Stomach smooth muscle (tissue), 2 donors: ENCODE data around the gene HPCAL1.
"Not testable (repeated sequence)": the region's sequence is repeated elsewhere in the genome, so short reads cannot be mapped to it uniquely, and the experiment has no call there.

ENCODE experiments used
- H3K27ac ChIP-seq: one replicate; pipeline ENCODE4 v1.7.0; 2013; ENCODE audit warnings: mild to moderate bottlenecking, low read length, inconsistent platforms
- H3K27me3 ChIP-seq, 2 donors: one replicate each; pipeline ENCODE4 v1.7.0; 2013; ENCODE audit warnings: low read length in 2 of 2; ENCODE audit not compliant: insufficient read depth in 2 of 2, control insufficient read depth in 1 of 2
- H3K36me3 ChIP-seq, 2 donors: one replicate each; pipeline ENCODE4 v1.7.0; 2013; ENCODE audit warnings: low read length in 2 of 2; ENCODE audit not compliant: control insufficient read depth in 2 of 2, insufficient read depth in 2 of 2
- H3K4me1 ChIP-seq: one replicate; pipeline ENCODE4 v1.7.0; 2013; ENCODE audit warnings: low read length; ENCODE audit not compliant: control insufficient read depth, insufficient read depth
- H3K4me3 ChIP-seq, 2 donors: one replicate each; pipeline ENCODE4 v1.7.0; 2013; ENCODE audit warnings: low read length in 2 of 2
- H3K9ac ChIP-seq, 2 donors: one replicate each; pipeline ENCODE4 v1.7.0; 2013; ENCODE audit warnings: low read length in 2 of 2, mild to moderate bottlenecking in 1 of 2
- H3K9me3 ChIP-seq, 2 donors: one replicate each; pipeline ENCODE4 v1.7.0; 2013; ENCODE audit warnings: low read length in 2 of 2; ENCODE audit not compliant: control insufficient read depth in 2 of 2
- donor health status: healthy.
- donor health status: Pancreatic carcinoma.

The HPCAL1 gene

DNA sequence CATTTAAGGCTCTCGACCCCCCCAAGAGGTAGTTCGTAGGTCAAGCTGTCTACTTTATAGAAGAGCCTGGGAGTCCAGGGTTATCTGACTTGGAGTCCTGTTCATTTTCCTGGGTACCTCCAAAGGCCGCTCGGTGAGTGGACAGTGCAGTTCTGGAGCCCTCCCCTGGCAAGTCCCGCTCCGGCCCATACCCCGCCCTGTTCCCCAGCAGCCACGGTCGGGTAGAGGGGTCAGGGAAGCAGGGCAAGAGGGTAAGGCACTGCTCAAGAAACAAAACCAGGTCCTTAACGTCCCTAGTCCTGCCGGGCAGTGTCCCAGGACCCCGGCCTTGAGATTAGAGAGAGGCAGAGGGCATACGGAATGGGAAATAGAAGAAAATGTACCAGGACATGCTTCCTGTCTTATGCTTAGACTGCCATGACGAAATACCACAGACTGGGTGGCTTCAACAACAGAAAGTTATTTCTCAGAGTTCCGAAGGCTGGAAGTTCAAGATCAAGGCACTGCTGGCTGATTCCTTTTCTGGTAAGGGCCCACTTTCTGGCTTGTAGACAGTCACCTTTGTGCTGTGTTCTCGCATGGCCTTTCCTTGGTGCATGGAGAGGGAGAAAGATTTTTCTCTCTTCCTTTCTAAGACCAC lies 5.4 kb upstream of the HPCAL1 start:
- Histone ChIP-seq H3K4me1 (peaks cover 4% of the 10 kb centered on the region), H3K36me3 (no peaks in the 10 kb centered on the region), H3K27ac (no peak overlapping the region), H3K27me3 (no peaks in the 10 kb centered on the region), H3K9ac (no peak overlapping the region), H3K9me3 (peaks cover 0 to 3% of the 10 kb centered on the region in 2 donors), H3K4me3 (no peak overlapping the region)

DNA sequence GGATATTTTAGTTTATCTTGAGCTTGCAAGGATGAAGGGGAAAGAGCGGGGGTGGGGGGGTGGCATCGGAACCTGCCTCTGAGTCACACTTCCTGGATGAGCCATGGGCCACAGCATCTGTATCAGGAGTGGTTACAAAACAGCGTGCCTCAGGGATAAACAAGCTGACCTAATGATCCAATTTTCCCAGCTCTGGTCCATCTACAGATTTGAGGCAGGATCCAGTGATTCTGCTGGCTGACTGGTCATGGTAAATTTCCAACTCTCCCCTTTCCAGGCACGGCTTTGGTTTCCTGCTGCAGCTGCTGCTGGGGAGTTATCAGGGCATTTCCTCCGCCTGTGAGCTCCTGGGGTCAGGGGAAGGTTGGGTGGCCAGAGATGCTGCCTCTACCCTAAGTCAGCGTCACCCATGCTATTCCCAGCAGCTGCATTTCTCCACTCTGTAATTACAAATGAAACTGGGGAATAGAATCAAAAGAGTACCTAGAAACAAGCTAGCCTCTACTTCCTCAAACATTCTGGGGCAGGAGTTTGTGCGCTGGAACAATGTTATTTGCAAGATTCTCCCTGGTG lies 4.7 kb upstream of the HPCAL1 start:
- no peak overlapping the region for H3K4me3 ChIP-seq
- peaks cover 6% of the 10 kb centered on the region for H3K4me1 ChIP-seq
- no peak overlapping the region for H3K9ac ChIP-seq
- peaks cover 0 to 3% of the 10 kb centered on the region in 2 donors for H3K9me3 ChIP-seq
- H3K36me3 ChIP-seq, result no peaks in the 10 kb centered on the region
- no peaks in the 10 kb centered on the region for H3K27me3 ChIP-seq
- H3K27ac ChIP-seq, result no peak overlapping the region

DNA sequence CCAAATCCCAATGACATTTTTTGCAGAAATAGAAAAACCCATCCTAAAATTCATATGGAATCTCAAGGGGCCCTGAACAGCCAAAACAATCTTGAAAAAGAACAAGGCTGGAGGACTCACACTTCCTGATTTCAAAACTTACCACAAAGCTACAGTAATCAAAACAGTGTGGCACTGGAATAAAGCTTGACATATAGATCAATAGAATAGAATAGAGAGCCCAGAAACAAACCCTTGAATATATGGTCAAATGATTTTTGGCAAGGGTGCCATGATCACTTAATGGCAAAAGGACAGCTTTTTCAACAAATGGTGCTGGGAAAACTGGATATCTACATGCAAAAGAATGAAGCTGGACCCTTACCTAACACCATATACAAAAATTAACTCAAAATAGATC lies 3.9 kb upstream of the HPCAL1 start:
- H3K36me3 ChIP-seq, H3K27ac ChIP-seq, H3K9ac ChIP-seq, H3K27me3 ChIP-seq, H3K4me3 ChIP-seq, H3K9me3 ChIP-seq: not testable (repeated sequence)
- peaks cover 14% of the 10 kb centered on the region for H3K4me1 ChIP-seq

DNA sequence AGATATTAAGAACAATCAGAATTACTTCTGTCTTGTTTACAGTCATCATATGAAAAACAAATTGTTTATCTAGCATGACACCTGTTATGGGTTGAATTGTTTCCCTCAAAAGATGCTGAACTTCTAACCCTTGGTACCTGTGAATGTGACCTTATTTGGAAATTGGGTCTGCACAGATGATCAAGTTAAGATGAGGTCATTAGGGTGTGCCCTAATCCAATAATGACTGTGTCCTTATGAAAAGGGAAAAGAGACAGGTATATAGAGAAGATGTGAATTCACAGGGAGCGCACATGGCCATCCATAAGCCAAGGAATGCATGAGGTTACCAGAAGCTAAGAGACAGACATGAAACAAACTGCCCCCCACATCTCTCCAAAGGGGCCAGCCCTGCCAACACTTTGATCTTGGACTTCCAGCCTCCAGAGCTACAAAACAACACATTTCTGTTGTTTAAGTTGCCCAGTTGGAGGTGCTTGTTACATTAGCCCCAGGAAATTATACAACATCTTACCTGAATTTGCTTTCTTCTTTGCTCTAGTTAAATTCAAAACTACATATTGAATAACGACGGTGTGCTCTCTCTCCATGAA lies 2.3 kb upstream of the HPCAL1 start:
- H3K4me1 ChIP-seq, result peaks cover 27% of the 10 kb centered on the region
- H3K4me3 ChIP-seq, result no peak overlapping the region
- no peak overlapping the region for H3K27ac ChIP-seq
- H3K36me3 ChIP-seq, result no peaks in the 10 kb centered on the region
- H3K9me3 ChIP-seq, result no peaks in the 10 kb centered on the region
- H3K27me3 ChIP-seq, result no peaks in the 10 kb centered on the region
- no peak overlapping the region for H3K9ac ChIP-seq

DNA sequence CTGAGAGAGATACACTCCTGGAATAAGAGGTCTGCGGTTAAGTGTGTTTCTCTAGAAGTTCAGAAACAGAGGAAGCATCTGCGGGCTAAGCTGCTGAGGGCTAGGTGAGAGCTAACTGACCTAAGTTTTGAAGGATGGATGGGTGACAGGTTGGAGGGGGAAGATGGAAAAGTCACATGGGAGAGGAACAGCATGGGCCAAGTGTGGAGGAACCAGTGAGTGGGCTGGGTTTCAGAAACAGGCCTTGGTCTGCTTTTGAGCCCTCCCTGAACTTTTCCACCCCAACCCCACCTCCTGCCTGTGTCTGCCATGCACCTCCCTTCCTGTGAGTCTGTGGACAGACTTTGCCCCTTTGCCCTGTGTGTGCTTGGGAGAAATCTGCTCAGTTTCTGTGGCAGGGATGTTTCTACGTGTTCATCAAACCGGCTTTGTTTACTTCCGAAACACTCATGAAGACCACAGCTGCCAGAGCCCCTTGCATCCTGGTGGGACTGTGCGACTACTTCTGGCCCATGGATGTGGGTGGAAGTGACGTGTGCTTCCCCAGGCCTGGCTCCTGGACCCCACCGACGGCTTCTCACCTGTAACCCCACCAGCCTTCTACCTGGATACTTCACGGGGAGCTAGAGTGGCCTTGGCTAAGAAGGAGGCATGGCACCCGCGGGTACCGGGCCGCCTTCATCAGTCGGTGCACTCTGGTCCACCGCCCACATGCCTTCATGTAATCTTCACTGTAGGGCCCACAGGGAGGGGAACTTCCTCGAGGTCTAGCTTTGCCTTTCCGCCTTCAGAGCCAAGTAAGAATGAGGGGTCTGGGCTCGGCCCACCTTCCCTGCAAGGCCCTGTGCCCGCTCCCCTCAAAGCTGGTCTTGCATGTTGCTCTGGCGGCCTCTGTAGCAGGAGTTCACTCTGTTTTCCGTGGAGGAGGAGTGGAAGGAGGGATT lies 1.4 kb upstream of the HPCAL1 start:
- Histone ChIP-seq H3K27me3 (no peaks in the 10 kb centered on the region), H3K27ac (no peak overlapping the region), H3K4me3 (no peak overlapping the region), H3K9me3 (no peaks in the 10 kb centered on the region), H3K36me3 (peaks cover 0 to under 1% of the 10 kb centered on the region in 2 donors), H3K4me1 (peaks cover 27% of the 10 kb centered on the region), H3K9ac (no peak overlapping the region)

DNA sequence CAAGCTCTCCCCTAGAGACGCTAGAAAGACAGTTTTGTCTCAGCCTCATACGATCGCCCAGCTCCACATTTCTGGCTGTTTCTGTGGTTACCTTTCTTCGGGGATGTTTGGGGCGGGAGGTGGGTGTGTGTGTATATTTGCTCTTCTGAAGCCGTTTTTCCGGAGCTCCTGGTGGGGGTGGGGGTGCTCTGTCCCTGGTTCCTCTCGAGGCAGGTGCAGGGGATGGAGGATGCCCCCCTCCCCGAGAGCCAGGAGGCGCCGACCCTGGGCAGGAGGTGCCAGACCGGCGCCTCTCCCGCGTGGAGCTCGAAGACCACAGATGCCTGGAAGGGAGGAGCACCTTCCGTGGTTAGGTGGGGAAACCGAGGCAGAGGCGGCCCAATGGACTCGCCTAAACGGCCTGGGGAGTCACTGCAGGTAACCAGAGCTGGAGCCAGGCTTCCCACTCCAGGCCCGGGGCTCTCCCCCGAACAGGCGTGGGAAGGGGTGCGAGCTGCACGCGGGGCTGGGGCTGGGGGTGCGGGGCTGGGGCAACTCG lies 694 bp upstream of the HPCAL1 start:
- Histone ChIP-seq H3K36me3 (peaks cover 0 to 2% of the 10 kb centered on the region in 2 donors), H3K9me3 (no peaks in the 10 kb centered on the region), H3K4me1 (peaks cover 27% of the 10 kb centered on the region), H3K4me3 (peak overlapping the region; percentile 34 to 87), H3K27me3 (no peaks in the 10 kb centered on the region), H3K9ac (peak overlapping the region in 1 of 2 donors; percentile 37), H3K27ac (no peak overlapping the region)

DNA sequence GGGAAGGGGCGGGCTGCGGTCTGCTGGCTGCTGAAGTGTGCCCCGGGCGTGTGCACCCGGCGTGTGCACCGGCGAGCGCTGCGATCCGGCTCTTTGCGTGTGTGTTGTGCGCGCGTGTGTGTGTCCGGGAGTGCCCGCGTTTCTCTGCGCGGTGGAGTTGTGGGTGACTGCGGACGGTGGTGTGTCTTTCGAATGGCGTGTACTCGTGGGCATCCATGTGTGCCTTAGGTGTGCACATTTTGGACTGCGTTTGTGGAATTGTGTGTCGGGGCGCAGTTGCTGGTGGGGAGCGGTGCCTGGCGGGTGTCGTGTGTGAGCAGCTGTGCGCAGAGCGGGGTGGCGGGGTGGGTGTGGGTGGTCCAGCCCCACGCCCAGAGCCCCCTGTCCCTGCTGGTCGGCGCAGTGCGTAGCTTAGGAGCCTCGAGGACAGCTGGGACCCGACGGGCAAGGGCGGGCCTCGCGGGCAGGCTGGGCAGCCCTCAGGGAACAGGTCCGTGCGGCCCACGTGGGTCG lies 533 bp downstream of the HPCAL1 start:
- Histone ChIP-seq H3K27ac (no peak overlapping the region), H3K36me3 (peaks cover 0 to 2% of the 10 kb centered on the region in 2 donors), H3K27me3 (no peaks in the 10 kb centered on the region), H3K4me3 (peak overlapping the region; percentile 87 to 88), H3K9ac (peak overlapping the region; percentile 51 to 55), H3K9me3 (no peaks in the 10 kb centered on the region), H3K4me1 (peaks cover 27% of the 10 kb centered on the region)

DNA sequence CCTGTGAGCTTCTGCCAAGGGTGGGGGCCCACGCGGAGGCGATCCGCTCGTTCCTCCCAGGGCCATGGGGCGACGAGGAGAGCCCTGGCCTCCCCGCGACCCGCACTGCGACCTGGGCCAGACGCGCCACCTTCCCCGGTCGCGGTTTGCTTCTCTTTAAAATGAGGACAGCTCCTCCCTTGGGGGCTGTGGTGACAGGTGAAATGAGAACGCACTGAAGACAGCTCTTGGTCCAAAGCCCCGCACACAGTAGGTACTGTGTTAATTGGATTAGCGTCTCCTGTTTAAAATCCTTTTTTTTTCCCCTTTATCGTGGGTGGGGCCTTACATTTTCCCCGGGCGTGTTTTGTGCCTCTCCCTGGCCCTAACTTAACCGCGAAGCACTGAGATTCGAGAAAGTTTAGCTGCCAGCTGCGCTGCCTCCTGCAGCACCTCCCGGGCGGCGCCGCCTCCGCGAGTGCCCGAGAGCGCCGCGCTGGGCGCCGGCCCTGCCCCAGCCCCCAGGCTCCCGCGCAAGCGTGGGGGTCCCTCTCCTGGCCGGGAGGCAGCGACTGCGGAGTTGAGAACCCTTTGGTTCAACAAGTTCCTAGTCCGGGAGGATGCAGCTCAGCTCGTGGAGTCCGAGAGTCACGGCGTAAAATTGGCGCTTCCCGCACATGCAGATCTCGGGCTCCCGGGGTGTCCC lies 1.1 kb downstream of the HPCAL1 start:
- Histone ChIP-seq H3K9ac (peak overlapping the region; percentile 51 to 55), H3K36me3 (peaks cover 0 to 2% of the 10 kb centered on the region in 2 donors), H3K27me3 (no peaks in the 10 kb centered on the region), H3K4me1 (peaks cover 27% of the 10 kb centered on the region), H3K4me3 (peak overlapping the region; percentile 87 to 88), H3K27ac (no peak overlapping the region), H3K9me3 (no peaks in the 10 kb centered on the region)

DNA sequence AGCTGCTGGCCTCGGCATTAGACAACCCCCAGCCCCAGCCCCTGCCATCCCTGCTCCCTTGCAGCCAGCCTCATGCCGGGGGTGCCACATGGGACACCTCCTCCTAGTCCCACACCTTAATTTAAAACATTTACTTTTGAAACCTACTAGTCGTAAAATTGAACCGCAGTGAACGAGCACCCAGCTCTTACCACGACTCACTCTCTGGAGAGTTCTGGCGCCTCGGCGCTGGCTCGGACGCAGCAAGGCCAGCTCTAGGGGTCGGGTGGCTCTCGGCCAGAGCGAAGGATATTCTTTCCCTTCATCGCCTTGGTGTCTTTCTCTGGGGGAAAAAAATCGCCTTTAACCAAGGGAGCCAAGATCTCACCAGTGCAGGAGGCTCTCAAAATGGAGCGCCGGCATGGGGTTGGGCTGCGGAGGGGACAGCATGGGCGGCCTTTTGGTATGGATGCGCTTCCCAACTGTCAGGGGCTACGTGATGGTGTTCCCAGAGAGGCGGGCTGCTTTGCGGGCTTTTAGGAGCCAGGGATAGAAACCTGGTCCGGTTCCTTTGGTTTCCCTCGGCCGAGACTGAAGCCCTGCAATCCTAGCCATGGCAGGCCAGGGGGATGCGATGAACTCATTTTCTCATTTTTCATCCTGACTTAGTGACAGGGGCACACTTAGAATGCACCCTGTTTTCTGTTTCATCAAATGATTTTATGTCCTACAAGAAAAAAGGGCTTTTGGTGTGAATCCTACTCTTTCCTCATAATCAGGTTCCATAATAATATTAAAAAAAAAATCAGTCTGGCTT lies 2.0 kb downstream of the HPCAL1 start:
- no peaks in the 10 kb centered on the region for H3K9me3 ChIP-seq

More for the DNA sequence above, 2.0 kb downstream of the HPCAL1 start:
- Histone ChIP-seq H3K27me3 (no peaks in the 10 kb centered on the region), H3K4me3 (peak overlapping the region; percentile 87 to 88), H3K9ac (peak overlapping the region in 1 of 2 donors; percentile 55), H3K4me1 (peaks cover 27% of the 10 kb centered on the region), H3K27ac (no peak overlapping the region), H3K36me3 (peaks cover 0 to 2% of the 10 kb centered on the region in 2 donors)
